CD14-positive monocyte (primary cell): ENCODE data around the gene CATSPER4. TPM values are rescaled to one million over a fixed set of nuclear protein-coding genes. Genes with fewer than 3 reads are reported as not detected.

ENCODE experiments used
- DNase-seq, 3 donors: peaks; one replicate each; pipeline ENCODE4 v3.0.0-alpha.2; 2011 to 2022
- H2AFZ ChIP-seq: 2 replicates; pipeline ENCODE4 v1.6.0; 2012; ENCODE audit warnings: mild to moderate bottlenecking, low read depth, low read length, inconsistent platforms; ENCODE audit not compliant: insufficient read depth, poor library complexity, severe bottlenecking
- H3K27ac ChIP-seq, 2 donors: 1 replicate in 1 of 2; 2 replicates in 1 of 2; pipeline ENCODE4 v1.5.1; 2012 to 2013; ENCODE audit warnings: low read length in 2 of 2, control low read depth in 1 of 2, inconsistent platforms in 1 of 2, low read depth in 1 of 2, mild to moderate bottlenecking in 1 of 2
- H3K27me3 ChIP-seq, 2 donors: one replicate each; pipeline versions ENCODE4 v1.6.0 to v1.6.1; 2011 to 2013; ENCODE audit warnings: low read length in 2 of 2; ENCODE audit not compliant: control insufficient read depth in 2 of 2, insufficient read depth in 2 of 2
- H3K36me3 ChIP-seq, 2 donors: replicated peaks in 1 of 2; 1 replicate in 1 of 2; 2 replicates in 1 of 2; pipeline versions ENCODE4 v1.5.1 to v1.6.1; 2012 to 2013; ENCODE audit warnings: low read length in 2 of 2, control low read depth in 1 of 2, inconsistent platforms in 1 of 2, mild to moderate bottlenecking in 1 of 2; ENCODE audit not compliant: insufficient read depth in 2 of 2, control insufficient read depth in 1 of 2
- H3K4me1 ChIP-seq, 2 donors: 1 replicate in 1 of 2; 2 replicates in 1 of 2; pipeline versions ENCODE4 v1.5.1 to v1.6.1; 2012 to 2013; ENCODE audit warnings: low read length in 2 of 2, control low read depth in 1 of 2, inconsistent platforms in 1 of 2, mild to moderate bottlenecking in 1 of 2, moderate library complexity in 1 of 2; ENCODE audit not compliant: insufficient read depth in 2 of 2, control insufficient read depth in 1 of 2
- H3K4me2 ChIP-seq: replicated peaks from 2 replicates; pipeline ENCODE3; 2012; ENCODE audit warnings: low read length, moderate library complexity, mild to moderate bottlenecking; ENCODE audit not compliant: poor library complexity, severe bottlenecking; ENCODE audit errors: extremely low read depth
- H3K4me3 ChIP-seq, 3 experiments: fragments of 200-600 bp in 1 of 3; sonication (generic) in 1 of 3; replicated peaks in 1 of 3; 1 replicate in 2 of 3; 2 replicates in 1 of 3; pipeline ENCODE4 v1.5.1; 2011 to 2013; ENCODE audit warnings: low read length in 3 of 3, mild to moderate bottlenecking in 3 of 3, control low read depth in 2 of 3, low read depth in 2 of 3, inconsistent platforms in 1 of 3, moderate library complexity in 1 of 3
- H3K79me2 ChIP-seq: 2 replicates; pipeline ENCODE4 v1.6.0; 2012; ENCODE audit warnings: mild to moderate bottlenecking, control low read depth, inconsistent platforms, low read length, moderate library complexity; ENCODE audit not compliant: insufficient read depth
- H3K9ac ChIP-seq: 2 replicates; pipeline ENCODE4 v1.6.0; 2017; ENCODE audit warnings: low read length, mild to moderate bottlenecking; ENCODE audit not compliant: insufficient read depth, poor library complexity, severe bottlenecking
- H3K9me3 ChIP-seq, 2 donors: replicated peaks in 1 of 2; 1 replicate in 1 of 2; 2 replicates in 1 of 2; pipeline versions ENCODE4 v1.5.1 to v1.6.1; 2012 to 2013; ENCODE audit warnings: low read length in 2 of 2, control low read depth in 1 of 2; ENCODE audit not compliant: control insufficient read depth in 1 of 2, insufficient read depth in 1 of 2
- H4K20me1 ChIP-seq: 2 replicates; pipeline ENCODE4 v1.6.0; 2012; ENCODE audit warnings: mild to moderate bottlenecking, low read length, control low read depth, moderate library complexity; ENCODE audit not compliant: insufficient read depth
- H3K27ac Mint-ChIP-seq, 7 donors: one replicate each; pipeline ENCODE4 v1.8.0; 2020; ENCODE audit warnings: mild to moderate bottlenecking in 7 of 7, mixed read lengths in 7 of 7, moderate library complexity in 6 of 7, inconsistent platforms in 2 of 7
- H3K27me3 Mint-ChIP-seq, 3 donors: one replicate each; pipeline ENCODE4 v1.8.0; 2021 to 2022; ENCODE audit warnings: low read depth in 3 of 3, mild to moderate bottlenecking in 3 of 3, mixed read lengths in 3 of 3, moderate library complexity in 3 of 3, inconsistent platforms in 1 of 3
- H3K36me3 Mint-ChIP-seq, 2 donors: one replicate each; pipeline ENCODE4 v1.8.0; 2020; ENCODE audit warnings: mixed read lengths in 2 of 2, inconsistent platforms in 1 of 2, mild to moderate bottlenecking in 1 of 2
- H3K4me1 Mint-ChIP-seq: one replicate; pipeline ENCODE4 v1.8.0; 2020; ENCODE audit warnings: mild to moderate bottlenecking, mixed read lengths
- H3K4me3 Mint-ChIP-seq, 2 donors: one replicate each; pipeline ENCODE4 v1.8.0; 2020; ENCODE audit warnings: mild to moderate bottlenecking in 2 of 2, mixed read lengths in 2 of 2, moderate library complexity in 1 of 2
- H3K9me3 Mint-ChIP-seq, 7 donors: one replicate each; pipeline ENCODE4 v1.8.0; 2020 to 2022; ENCODE audit warnings: mixed read lengths in 7 of 7, mild to moderate bottlenecking in 6 of 7, moderate library complexity in 6 of 7, inconsistent platforms in 2 of 7
- CTCF ChIP-seq: fragments of 200-600 bp; IDR thresholded peaks from one replicate; pipeline ENCODE4 v1.8.0; 2022; ENCODE audit warnings: antibody characterized with exemption, mild to moderate bottlenecking
- WGBS: methylation state at CpG from one replicate; pipeline ENCODE4 v1.1.5; 2013; ENCODE audit warnings: missing lambda C conversion rate; ENCODE audit not compliant: insufficient coverage; 5-methylcytosine and 5-hydroxymethylcytosine counted together
- intact Hi-C, 2 donors: fragments of 100-400 bp; cut with micrococcal nuclease; formaldehyde crosslinking; loops; one replicate each; pipeline versions ENCODE4 v1.15.0 to v1.15.1; 2023
- polyA plus RNA-seq, 3 donors: library from polyadenylated mRNA; depleted of rRNA in 1 of 3; unstranded in 2 of 3; stranded (reverse) in 1 of 3; fragments of 300-500 nt in 2 of 3; fragments of >200 nt in 1 of 3; fragmentation: Illumina TruSeq in 2 of 3; gene quantifications; 1 replicate in 2 of 3; 2 replicates in 1 of 3; pipeline ENCODE4 v1.2.3, GENCODE V29; 2012 to 2021

Gene CATSPER4
- polyA plus RNA-seq, 3 donors: not detected

- Mint-ChIP-seq H3K4me1 (peaks cover 35% of the 10 kb centered on the region), H3K9me3 (peaks cover 0 to 3% (median 0%) of the 10 kb centered on the region in 7 donors), H3K36me3 (no peaks in the 10 kb centered on the region), H3K27ac (peak overlapping the region in 2 of 7 donors; percentile 21 to 75), H3K27me3 (peaks cover 42 to 58% (median 52%) of the 10 kb centered on the region in 3 donors), H3K4me3 (peak overlapping the region in 1 of 2 donors; percentile 79)
- no peak for TF ChIP-seq CTCF
- intact Hi-C loops: no loop called here
- DNase-seq: no peak
- Histone ChIP-seq H3K9me3 (no peaks in the 10 kb centered on the region), H2AFZ (no peak overlapping the region), H3K27me3 (peaks cover 5 to 30% of the 10 kb centered on the region in 2 donors), H3K9ac (no peak overlapping the region), H3K4me2 (no peak overlapping the region), H3K27ac (no peak overlapping the region), H3K4me3 (no peak overlapping the region), H3K79me2 (no peaks in the 10 kb centered on the region), H3K36me3 (no peaks in the 10 kb centered on the region), H3K4me1 (peaks cover 24 to 36% of the 10 kb centered on the region in 2 donors), H4K20me1 (no peaks in the 10 kb centered on the region)
- 83% methylated on average over 3 of the region's 9 CpGs for WGBS
Measured at GRCh38 chr1:26154750-26155149, 35.7 kb upstream of the CATSPER4 start.

DNA sequence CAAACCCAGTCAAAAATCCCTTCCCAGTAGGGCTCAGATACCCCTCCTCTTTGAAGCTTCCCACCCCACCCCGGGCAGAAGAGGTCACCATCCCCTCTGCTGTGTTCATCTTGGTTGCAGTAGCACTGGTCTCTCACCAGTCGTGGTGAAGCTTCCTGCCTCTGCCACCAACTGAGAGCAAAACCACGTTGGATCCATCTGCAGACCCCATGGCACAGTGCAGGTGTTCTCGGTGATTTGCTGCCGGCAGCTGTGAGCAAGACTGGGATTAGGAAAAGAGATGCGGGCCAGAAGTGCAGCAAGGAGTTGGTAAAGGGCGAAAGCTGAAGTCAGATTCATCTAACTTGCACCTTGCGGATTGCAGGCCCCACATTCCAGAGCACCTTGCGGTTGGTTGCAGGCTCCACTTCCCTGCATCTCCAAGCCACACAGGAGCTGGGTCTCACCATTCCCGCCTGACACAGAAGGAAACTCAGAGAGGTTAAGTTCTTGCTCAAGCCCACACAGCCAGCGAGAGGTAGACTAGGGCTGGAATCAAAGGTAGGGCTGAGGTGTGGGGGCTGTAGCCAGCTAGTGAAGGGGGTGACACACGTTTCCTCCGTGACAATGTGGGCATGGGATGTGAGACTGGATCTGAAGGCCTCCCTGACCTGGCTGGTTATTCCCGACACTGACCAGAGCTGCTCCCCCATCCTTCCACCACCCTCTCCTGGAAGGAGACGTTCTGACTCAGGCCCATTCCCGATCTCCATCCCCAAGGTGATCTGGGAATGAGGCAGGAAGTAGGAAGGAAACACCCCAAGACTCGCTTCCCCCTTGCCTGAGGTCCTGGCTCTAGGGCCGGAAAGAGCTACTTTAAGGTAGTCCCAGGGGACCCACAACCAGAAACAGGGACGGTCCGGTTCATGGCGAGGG lies 34.8 kb upstream of the CATSPER4 start:
- H3K79me2 ChIP-seq: no peaks in the 10 kb centered on the region
- H3K9ac ChIP-seq: no peak overlapping the region
- no peaks in the 10 kb centered on the region for H3K36me3 ChIP-seq
- H3K27me3 ChIP-seq: peaks cover 5 to 36% of the 10 kb centered on the region in 2 donors
- H3K27ac ChIP-seq: no peak overlapping the region
- Mint-ChIP-seq H3K4me3 (peak overlapping the region in 1 of 2 donors; percentile 79), H3K9me3 (peaks cover 0 to 3% (median 0%) of the 10 kb centered on the region in 7 donors), H3K4me1 (peaks cover 35% of the 10 kb centered on the region), H3K27me3 (peaks cover 43 to 62% (median 57%) of the 10 kb centered on the region in 3 donors), H3K27ac (peak overlapping the region in 2 of 7 donors; percentile 63 to 75), H3K36me3 (no peaks in the 10 kb centered on the region)
- H2AFZ ChIP-seq: no peak overlapping the region
- H3K4me1 ChIP-seq: peaks cover 24 to 36% of the 10 kb centered on the region in 2 donors
- DNase-seq: no peak
- intact Hi-C loops: no loop called here
- no peaks in the 10 kb centered on the region for H4K20me1 ChIP-seq
- no peak overlapping the region for H3K4me2 ChIP-seq
- no peak for TF ChIP-seq CTCF
- no peak overlapping the region for H3K4me3 ChIP-seq
- no peaks in the 10 kb centered on the region for H3K9me3 ChIP-seq
- 58% methylated on average over 17 of the region's 21 CpGs for WGBS
